SK-N-SH (cell line): ENCODE measurements around the gene PPP2R2B.

Source experiments
- CTCF ChIP-seq: fragments of 200-600 bp; sonication (generic); IDR thresholded peaks from 2 replicates; pipeline ENCODE4 v1.6.1; 2017; ENCODE audit warnings: antibody characterized with exemption, mild to moderate bottlenecking, moderate library complexity
- ELF1 ChIP-seq: IDR thresholded peaks from 2 replicates; pipeline ENCODE4 v1.4.0; 2012
- JUND ChIP-seq: IDR thresholded peaks from 2 replicates; pipeline ENCODE4 v1.4.0; 2012
- PBX3 ChIP-seq: IDR thresholded peaks from 2 replicates; pipeline ENCODE4; 2012
- RAD21 ChIP-seq: IDR thresholded peaks from 2 replicates; pipeline ENCODE4 v1.6.1; 2012; ENCODE audit warnings: mild to moderate bottlenecking, low read length
- RFX5 ChIP-seq: IDR thresholded peaks from 2 replicates; pipeline ENCODE4 v1.6.1; 2012; ENCODE audit warnings: mild to moderate bottlenecking, improper control_type of control experiment, low read length
- SIN3A ChIP-seq: IDR thresholded peaks from 2 replicates; pipeline ENCODE4 v1.6.1; 2012; ENCODE audit warnings: low read depth, mild to moderate bottlenecking, low read length, moderate library complexity, borderline replicate concordance
- SMC3 ChIP-seq: IDR thresholded peaks from 2 replicates; pipeline ENCODE4 v1.6.1; 2012; ENCODE audit warnings: low read depth, low read length, improper control_type of control experiment
- TAF1 ChIP-seq: IDR thresholded peaks from 2 replicates; pipeline ENCODE4 v1.6.1; 2012; ENCODE audit warnings: low read depth, mild to moderate bottlenecking, low read length, moderate library complexity, borderline replicate concordance

GRCh38 chr5:146753641-146754040, 124.9 kb downstream of the PPP2R2B start:
- TF ChIP-seq RFX5 (no peak), SMC3 (no peak), RAD21 (no peak), JUND (no peak), ELF1 (no peak), CTCF (no peak), SIN3A (no peak), PBX3 (no peak), TAF1 (no peak)
